ENCODE results near the gene CDKN2AIP. TPM values are rescaled to one million over a fixed set of nuclear protein-coding genes. Genes with fewer than 3 reads are reported as not detected.
A peak's percentile ranks its signal among the peaks of the same experiment; 100 is the strongest.

CDKN2AIP gene
- total RNA-seq, 4 donors from 2014 or later, result 14.0 to 25.6 (median 17.2) TPM

DNA sequence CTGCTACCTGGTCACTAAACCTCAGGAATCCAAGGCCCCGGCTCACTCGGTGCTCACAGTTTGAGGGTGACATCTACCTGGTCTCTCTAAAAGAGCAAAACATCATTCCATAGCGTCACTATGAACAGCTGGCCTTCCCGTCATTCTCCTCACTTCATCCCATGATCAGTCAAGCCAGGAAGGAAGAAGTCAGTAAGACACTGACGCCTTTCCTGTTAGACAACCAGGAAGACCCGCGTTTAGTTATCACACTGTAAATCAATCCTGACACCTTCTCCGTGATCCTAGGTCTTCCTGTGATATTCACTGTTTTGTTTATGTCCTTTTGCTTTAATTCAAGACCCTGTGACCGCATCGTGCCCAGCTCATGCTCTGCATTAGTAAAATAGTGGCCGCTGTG, 31.6 kb upstream of the CDKN2AIP start:
- no peak overlapping the region for H3K27ac ChIP-seq
- no peaks in the 10 kb centered on the region for H3K36me3 ChIP-seq
- TF ChIP-seq POLR2A (IDR thresholded peaks at IDR 0.05), result no peak
- TF ChIP-seq, protein P1, sequence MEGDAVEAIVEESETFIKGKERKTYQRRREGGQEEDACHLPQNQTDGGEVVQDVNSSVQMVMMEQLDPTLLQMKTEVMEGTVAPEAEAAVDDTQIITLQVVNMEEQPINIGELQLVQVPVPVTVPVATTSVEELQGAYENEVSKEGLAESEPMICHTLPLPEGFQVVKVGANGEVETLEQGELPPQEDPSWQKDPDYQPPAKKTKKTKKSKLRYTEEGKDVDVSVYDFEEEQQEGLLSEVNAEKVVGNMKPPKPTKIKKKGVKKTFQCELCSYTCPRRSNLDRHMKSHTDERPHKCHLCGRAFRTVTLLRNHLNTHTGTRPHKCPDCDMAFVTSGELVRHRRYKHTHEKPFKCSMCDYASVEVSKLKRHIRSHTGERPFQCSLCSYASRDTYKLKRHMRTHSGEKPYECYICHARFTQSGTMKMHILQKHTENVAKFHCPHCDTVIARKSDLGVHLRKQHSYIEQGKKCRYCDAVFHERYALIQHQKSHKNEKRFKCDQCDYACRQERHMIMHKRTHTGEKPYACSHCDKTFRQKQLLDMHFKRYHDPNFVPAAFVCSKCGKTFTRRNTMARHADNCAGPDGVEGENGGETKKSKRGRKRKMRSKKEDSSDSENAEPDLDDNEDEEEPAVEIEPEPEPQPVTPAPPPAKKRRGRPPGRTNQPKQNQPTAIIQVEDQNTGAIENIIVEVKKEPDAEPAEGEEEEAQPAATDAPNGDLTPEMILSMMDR (IDR thresholded peaks at IDR 0.05), result no peak
- no peak for TF ChIP-seq POLR2AphosphoS5 (IDR thresholded peaks at IDR 0.05)
- TF ChIP-seq EP300 (IDR thresholded peaks at IDR 0.05), result no peak
- no peak overlapping the region for H3K4me3 ChIP-seq
- H3K4me1 ChIP-seq, result no peaks in the 10 kb centered on the region
- WGBS, result 88% methylated on average over 11 of the region's 11 CpGs
- no peak for DNase-seq (ENCODE audit: low spot score in 2 of 2)
- no peaks in the 10 kb centered on the region for H3K9me3 ChIP-seq
- no peaks in the 10 kb centered on the region for H3K27me3 ChIP-seq

DNA sequence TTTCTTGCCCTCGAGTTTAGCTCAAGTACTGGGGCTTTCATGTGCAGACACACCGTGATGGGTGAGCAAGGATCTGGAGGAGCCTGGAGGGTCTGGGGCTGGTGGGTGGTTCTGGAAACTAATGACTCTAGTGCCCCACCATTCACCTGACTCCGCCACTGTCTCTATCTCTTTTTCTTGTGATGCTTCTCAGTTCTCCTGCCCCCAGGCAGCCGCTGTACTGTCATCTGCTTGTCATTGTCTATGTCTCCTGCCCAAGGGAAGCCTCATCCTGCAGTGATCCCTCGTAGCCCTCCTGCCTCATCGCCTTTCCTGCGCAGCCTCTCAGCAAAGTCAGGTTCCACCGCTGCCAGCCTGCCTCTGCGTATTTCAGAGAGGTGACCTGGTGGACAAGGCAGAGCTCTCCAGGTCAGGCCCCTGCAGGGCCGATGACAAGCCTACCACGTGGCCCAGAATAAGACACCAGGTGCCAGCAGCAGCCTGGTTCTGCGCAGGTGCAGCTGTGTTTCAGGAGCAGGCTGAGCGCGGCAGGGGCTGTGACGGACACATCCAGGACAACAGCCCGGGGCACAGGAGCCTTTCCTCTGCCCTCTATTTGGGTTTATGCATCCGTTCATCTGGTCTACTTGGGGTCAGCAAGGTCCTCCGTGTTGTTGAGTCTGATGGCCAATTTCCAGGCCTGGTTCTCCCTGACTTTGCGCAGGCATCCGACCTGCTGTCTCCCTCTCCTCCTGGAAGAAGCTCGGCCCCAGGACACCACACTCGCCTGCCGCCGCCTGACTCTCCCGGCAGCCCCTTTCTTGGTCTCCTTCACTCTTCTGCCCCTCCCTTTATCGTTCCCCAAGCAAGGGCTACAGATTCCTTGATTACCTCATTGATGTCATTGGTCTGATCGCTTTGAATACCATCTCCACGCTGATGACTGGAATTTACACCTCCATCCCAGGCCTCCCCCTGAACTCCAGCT, 30.9 kb upstream of the CDKN2AIP start:
- WGBS, result 86% methylated on average over 27 of the region's 28 CpGs
- TF ChIP-seq, protein P1 (IDR thresholded peaks at IDR 0.05), result no peak
- TF ChIP-seq POLR2AphosphoS5 (IDR thresholded peaks at IDR 0.05) (no peak), EP300 (IDR thresholded peaks at IDR 0.05) (no peak), POLR2A (IDR thresholded peaks at IDR 0.05) (no peak)

DNA sequence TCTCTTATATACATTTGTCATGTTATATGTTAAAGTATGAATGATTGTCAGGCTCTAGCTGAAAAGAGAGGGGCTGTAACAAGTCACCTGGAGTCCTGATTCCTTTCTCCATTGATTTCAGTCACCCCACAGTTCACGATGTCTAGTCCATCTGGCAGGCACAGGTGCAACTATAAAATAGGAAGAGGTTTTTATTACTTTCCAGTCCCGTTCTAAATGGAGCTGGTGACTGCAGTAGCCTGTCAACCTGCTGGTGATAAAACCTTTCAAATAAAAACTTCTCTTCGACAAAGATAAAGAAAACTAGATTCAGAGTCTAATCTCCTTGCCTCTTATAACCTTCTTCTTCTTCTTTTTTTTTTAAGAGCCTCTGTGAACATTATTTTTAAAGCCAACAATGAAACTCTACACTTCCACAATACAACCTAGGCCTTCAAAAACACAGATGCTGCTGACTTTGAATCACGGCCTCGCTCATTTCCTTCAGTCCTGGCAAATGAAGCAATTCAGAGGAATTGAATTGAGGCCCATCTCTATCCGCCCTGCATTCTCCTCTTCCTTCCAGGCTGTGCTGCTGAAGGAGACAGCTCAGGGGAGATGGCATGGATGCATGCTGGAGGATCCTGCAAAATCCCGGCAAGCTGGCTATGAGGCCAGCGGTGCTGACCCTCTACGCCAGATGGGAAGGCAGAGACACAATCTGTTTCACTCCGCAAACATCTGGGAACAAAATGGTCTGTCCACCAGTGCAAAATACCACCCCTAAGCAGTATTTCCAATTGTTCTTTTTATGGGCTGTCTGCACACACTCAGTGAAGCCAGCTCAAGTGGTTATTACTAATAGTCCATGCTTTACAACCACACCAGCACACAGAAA, 27.3 kb upstream of the CDKN2AIP start:
- Histone ChIP-seq H3K36me3 (no peaks in the 10 kb centered on the region), H3K4me3 (no peak overlapping the region), H3K9me3 (no peaks in the 10 kb centered on the region), H3K27me3 (no peaks in the 10 kb centered on the region), H3K27ac (no peak overlapping the region), H3K4me1 (no peaks in the 10 kb centered on the region)
- TF ChIP-seq, protein P1 (IDR thresholded peaks at IDR 0.05), result no peak
- no peak for TF ChIP-seq POLR2A (IDR thresholded peaks at IDR 0.05)
- no peak for TF ChIP-seq POLR2AphosphoS5 (IDR thresholded peaks at IDR 0.05)
- TF ChIP-seq EP300 (IDR thresholded peaks at IDR 0.05), result no peak
- WGBS, result 78% methylated on average over 10 of the region's 10 CpGs
- DNase-seq (ENCODE audit: low spot score in 2 of 2), result peak in 1 of 2 donors; percentile 11

More for the DNA sequence above, 30.9 kb upstream of the CDKN2AIP start:
- no peaks in the 10 kb centered on the region for H3K4me1 ChIP-seq
- no peaks in the 10 kb centered on the region for H3K9me3 ChIP-seq
- DNase-seq (ENCODE audit: low spot score in 2 of 2), result no peak
- no peaks in the 10 kb centered on the region for H3K27me3 ChIP-seq
- no peak overlapping the region for H3K4me3 ChIP-seq
- no peak overlapping the region for H3K27ac ChIP-seq
- H3K36me3 ChIP-seq, result no peaks in the 10 kb centered on the region

DNA sequence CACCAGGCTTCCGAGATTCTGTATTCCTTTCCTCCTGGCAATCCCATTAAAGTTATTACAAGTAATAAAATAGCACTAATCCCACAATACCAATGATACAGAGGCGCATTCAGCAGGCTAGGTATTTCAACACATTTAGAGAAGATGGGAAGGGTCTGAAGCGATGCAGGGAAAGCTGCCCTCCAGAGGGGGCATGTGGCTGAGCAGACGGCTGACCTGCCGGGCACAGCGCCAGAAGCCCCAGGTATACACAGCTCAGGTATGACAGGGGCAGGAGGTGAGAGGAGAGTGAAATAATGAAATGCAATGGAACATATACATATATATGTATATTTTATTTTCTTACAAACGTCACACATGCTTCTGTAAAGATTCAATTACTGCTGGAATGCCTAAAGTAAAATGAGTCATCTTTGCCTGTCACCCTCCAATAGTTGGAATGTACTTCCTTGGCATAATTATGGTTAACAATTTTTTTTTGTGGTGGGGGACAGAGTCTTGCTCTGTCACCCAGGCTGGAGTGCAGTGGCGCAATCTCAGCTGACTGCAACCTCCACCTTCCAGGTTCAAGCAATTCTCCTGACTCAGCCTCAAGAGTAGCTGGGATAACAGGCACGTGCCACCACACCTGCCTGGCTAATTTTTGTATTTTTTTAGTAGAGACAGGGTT, 21.3 kb upstream of the CDKN2AIP start:
- no peaks in the 10 kb centered on the region for H3K4me1 ChIP-seq
- no peak overlapping the region for H3K4me3 ChIP-seq
- no peak overlapping the region for H3K27ac ChIP-seq
- no peak for DNase-seq (ENCODE audit: low spot score in 2 of 2)
- H3K27me3 ChIP-seq, result no peaks in the 10 kb centered on the region
- WGBS, result 79% methylated on average over 9 of the region's 9 CpGs
- H3K9me3 ChIP-seq, result no peaks in the 10 kb centered on the region
- no peaks in the 10 kb centered on the region for H3K36me3 ChIP-seq
- TF ChIP-seq EP300 (IDR thresholded peaks at IDR 0.05), result no peak
- TF ChIP-seq POLR2AphosphoS5 (IDR thresholded peaks at IDR 0.05), result no peak
- TF ChIP-seq POLR2A (IDR thresholded peaks at IDR 0.05), result no peak
- TF ChIP-seq, protein P1 (IDR thresholded peaks at IDR 0.05), result no peak
